GM18511 (cell line): ENCODE measurements around the gene ZNF23.

Source experiments
- ATAC-seq: cut with Tn5 transposase; IDR thresholded peaks from one replicate; pipeline ENCODE4 v1.9.1; 2021; ENCODE audit warnings: mild to moderate bottlenecking, moderate library complexity; ENCODE audit not compliant: unreplicated experiment

Gene ZNF23

GRCh38 chr16:71472051-71472450 lies 10.0 kb upstream of the ZNF23 start:
- no peak for ATAC-seq

DNA sequence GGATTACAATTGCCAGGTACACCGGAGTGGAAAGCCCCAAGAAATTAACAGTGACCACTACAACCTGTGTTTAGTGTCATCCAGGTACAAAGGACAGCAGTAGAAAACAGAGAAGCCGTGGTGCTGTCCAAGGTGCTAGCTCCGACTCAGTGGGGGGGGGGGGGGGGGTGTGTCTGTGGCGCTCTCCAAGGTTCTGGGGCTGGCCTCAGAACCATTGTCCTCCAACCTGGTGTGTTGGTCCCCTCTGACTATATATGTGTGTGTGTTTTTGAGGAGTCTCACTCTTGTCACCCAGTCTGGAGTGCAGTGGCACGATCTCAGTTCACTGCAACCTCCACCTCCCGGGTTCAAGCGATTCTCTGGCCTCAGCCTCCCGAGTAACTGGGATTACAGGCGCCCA lies 5.8 kb upstream of the ZNF23 start:
- no peak for ATAC-seq

DNA sequence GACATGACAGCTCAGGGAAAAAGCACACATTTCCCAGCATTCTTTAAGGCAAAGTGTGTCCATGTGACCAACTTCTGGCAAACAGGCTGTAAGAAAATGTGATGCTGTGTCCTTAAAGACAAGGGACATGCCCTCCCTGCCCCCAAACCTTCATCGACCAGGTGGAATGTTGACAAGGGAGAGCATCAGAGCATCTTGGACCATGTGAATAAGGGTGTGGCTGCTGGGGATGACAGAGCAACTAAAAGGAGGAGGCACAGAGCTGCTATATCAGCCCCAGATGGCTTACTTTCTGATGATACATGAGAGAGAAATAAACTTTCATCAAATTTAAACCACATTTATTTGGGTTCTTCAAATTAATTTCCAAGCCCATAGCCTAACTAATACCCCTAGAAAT lies 2.2 kb upstream of the ZNF23 start:
- ATAC-seq, result no peak

DNA sequence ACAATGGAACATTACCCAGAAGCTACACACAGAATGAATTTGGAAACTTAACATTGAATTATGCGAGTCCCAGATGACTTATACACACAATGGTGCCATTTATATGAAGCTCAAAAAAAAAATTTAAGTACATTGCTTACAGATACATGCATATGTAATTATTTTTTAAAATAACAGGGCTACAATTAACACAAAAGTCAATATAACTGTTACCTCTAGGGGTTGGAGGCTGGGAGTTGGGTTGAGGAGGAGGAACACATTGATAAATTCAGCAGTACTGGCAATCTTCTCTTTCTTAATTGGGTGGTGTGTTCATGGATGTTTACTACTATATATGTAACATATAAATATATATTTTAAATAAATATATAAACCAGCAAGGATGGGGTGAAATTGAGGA lies 1.1 kb downstream of the ZNF23 start:
- ATAC-seq, result no peak

GRCh38 chr16:71460236-71460635 lies 1.8 kb downstream of the ZNF23 start:
- ATAC-seq, result no peak

- ATAC-seq, result no peak
Observed at GRCh38 chr16:71459510-71459909, 2.5 kb downstream of the ZNF23 start.

- ATAC-seq, result no peak
Observed at GRCh38 chr16:71456801-71457200, 5.2 kb downstream of the ZNF23 start.

DNA sequence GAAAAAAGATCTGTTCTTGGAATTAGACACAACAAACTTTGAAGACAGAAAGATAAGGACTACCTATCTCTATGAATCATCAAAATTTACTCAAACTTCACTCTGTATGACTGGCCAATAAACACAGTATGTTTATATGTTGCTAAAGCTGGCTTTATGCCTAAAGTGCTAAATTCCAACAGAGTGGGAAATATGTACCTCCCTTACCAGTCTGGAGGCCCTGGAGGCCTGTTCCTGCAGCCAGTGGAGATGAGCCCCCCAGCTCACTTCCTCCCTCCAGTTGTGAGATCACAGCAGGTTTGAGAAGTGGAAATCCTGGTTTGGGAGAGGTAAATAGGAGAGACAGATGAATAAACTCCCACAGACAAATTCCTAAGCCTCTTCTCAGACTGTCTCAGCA lies 9.0 kb downstream of the ZNF23 start:
- ATAC-seq, result no peak

GRCh38 chr16:71449020-71449419 lies 13.0 kb downstream of the ZNF23 start:
- ATAC-seq, result no peak

DNA sequence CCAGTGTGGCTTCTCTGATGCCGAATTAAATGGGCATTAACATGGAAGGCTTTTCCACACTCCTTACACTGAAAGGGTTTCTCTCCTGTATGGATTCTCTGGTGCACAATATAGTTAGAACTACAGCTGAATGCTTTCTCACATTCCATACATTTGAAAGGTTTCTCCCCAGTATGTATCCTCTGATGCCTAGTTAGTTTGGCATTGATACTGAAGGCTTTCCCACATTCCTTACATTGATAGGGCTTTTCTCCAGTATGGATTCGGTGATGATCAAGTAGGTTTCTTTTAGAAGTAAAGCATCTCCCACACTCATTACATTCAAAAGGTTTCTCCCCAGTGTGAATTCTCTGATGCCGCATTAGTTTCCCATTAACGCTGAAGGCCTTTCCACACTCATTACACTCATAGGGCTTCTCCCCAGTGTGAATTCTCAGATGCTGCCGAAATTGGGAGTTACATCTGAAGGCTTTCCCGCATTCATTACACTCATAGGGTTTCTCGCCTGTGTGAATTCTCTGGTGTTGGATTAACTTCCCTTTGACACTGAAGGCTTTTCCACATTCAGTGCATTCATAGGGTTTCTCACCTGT lies 13.7 kb downstream of the ZNF23 start:
- ATAC-seq, result no peak

DNA sequence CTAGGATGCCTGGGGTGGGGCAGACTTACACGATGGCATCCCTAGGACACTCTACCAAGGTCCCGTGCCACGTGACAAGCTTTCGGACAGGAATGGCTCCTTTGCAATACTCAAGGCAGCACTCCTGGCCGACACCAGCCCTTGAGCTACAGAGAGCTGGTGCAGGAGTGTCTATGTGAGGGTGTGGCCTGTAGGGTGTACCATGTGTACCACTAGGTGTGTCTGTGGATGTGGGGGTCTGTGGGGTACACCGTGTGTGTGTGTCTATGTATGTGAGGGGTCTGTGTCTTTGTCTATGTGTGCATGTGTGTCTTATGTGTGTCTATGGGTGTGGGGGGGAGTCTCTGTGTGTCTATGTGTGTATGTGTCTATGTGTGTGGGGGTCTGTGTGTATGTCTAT lies 18.3 kb downstream of the ZNF23 start:
- ATAC-seq, result no peak

- no peak for ATAC-seq
Observed at GRCh38 chr16:71442051-71442440, 20.0 kb downstream of the ZNF23 start, which contains the start of gene TLE7. Gene TLE7, minus strand, starts transcription at chr16:71442054. Its CDS starts 8,730 bp downstream, at chr16:71433324.

DNA sequence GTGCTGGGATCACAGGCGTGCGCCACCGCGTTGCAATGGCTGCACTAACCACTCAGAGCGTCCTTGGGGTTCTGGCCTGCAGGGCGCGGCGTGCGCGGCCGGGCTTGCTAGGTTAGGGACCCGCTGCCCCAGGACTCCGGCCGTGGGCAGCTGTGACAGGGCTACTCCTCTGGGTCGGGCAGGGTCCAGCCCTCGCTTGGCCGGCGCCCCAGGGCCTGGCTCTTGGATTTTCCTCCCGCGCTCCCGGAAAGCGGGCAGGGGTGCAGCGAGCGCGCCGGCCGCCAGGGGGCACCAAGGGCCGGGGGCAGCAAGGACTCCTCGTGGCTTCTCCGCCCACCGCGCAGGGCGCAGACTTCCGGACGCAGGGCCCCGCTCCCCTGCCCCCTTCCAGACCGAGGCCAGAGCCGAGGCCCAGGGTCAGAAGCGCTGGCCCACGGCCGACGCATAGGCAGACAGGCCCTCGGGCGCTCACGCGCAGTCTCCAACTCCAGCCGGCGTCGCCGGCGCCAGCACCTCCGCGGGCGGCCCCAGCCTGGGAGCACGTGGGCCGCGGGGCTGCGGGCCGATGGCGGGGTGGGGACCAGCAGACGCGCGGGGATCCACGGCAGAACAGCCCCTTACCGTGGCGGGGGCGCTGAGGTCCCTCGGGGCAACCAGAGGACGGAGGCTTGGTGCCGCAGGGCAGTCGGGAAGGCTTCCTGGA lies 20.5 kb downstream of the ZNF23 start:
- no peak for ATAC-seq

GRCh38 chr16:71440669-71441347 lies 21.2 kb downstream of the ZNF23 start:
- no peak for ATAC-seq

DNA sequence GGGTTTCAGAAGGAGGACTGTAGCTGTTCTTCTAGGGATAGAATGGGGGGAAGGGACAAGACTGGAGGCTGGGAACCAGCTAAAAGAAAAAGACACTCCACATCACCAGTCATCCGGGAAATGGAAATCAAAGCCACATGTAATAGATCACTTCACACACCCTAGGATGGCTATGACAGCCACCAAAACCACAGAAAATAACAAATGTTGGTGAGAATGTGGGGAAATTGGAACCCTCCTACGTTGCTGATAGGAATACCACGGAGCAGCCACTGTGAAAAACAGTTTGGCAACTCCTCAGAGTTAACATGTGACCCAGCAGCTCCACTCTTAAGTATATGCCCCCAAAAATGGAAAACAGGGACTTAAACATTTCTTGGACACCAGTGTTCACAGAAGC lies 22.5 kb downstream of the ZNF23 start:
- no peak for ATAC-seq

DNA sequence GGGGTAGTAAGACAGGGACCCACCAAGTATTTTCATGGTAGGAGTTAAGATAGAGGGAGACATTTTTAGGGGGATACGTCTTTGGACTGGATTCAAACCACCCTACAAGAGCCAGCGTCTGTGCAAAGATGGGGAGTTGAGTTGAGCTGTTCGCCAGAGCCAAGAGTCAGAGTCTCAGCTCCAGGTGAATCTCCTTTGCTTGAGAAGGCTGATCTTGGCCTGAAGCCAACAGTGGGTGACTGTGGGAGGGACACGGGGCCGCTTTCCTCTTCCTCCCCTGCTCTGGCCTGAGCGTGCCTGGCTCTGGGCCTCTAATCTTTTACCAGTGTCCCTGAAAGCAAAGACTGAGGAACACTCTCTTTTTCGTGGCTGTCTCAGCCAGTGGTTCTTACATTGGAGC lies 25.6 kb downstream of the ZNF23 start:
- no peak for ATAC-seq

DNA sequence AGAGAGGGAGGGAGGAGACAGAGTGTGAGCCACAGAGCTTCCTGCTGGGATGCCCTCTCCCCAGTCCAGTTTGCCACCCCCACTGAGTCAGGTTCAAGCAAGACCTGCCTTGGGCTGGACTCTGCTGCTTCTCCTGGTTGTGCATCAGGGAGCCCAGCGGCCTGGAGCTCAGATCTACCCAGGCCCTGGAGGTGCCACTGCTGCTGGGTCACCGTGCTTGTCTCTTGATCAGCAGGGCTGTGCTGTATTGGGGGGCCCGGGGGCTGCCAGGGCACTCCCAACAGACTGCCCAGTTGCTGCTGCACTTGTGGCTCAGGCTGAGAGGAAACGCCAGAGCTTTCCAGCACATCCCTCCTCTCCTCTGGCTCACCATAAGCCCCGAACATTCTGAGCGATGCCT lies 29.1 kb downstream of the ZNF23 start:
- no peak for ATAC-seq

DNA sequence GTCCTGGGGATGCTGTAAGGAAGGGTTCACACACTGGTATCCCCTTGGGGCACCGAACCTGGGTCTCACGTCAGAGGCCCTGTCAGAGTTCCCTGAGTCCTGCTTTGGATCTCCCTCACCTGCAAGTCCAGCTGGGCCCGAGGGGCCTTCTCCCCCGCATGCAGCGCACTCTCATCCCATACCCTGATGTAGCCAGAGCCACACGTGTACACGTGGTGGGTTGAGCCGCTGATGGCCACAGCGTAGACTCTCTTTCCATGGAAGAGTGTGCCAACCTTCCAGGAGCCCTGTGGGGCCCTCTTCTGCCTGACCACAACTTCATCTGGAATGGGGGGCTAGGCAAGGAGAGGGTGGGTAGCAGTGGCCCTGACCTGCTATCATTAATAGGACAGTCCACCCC lies 30.1 kb downstream of the ZNF23 start:
- ATAC-seq, result no peak

- no peak for ATAC-seq
Observed at GRCh38 chr16:71431176-71431575, 30.9 kb downstream of the ZNF23 start.

GRCh38 chr16:71430744-71431143 lies 31.3 kb downstream of the ZNF23 start:
- ATAC-seq, result no peak

- ATAC-seq, result no peak
Observed at GRCh38 chr16:71429581-71429980, 32.5 kb downstream of the ZNF23 start.

GRCh38 chr16:71428883-71429282 lies 33.2 kb downstream of the ZNF23 start:
- ATAC-seq, result no peak
